SHP77 (cell line): ENCODE measurements around the gene NKX2-2.

Experiments used
- DNase-seq, 2 experiments: peaks; one replicate each; lab custom pipeline; 2025; lab: John Stamatoyannopoulos, UW

The NKX2-2 gene

DNA sequence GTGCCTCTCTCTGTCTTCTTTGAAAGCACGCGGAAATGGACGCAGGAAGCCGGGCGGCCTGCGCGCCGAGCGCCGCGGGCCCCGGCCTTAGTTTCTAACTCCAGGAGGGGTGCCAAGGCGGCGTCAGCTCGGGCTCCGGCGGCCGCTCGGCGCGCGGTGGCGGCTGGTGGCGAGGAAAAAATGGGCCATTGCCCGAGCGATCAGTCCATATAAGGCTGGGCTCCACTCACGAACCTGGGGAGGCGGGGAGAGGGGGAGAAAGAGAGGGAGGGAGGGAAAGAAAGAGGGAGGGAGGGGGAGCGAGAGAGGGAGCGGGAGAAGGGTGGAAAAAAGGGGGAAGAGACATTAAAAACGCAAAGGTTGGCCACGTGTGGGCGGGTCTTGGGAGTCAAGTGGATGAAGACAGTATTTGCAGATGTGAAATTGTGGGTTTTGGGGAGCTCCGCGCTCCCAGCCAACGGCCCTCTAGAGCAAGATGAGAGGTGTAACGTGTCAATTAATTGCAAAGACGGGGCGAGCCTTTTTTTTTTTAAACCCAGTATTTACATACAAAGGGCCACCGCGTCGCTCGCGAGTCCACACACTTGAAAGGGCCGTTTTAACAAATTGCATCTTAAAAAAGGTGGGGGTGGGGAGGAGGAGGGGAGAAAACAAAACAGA lies at the start of gene NKX2-2:
NKX2-2 (minus strand) TSS at position 184 of the 660 bp plus-strand sequence. CDS start 395 bp downstream, outside the sequence.
- DNase-seq: no peak

DNA sequence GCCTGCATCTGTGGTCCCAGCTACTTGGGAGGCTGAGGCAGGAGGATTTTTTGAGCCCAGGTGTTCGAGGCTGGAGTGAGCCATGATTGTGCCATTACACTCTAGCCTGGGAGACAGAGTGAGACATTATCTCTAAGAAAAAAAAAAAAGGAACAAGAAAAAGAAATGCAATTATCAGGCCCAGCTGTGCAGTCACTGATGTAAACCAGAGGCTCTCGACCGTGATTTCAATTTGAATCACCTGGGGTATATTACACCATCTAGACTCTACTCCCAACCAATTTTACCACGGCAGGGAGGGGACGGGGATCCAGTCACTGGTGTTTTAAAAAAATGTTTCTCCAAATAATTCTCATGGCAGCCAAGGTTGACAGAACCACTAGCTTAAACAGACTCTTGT lies 48.8 kb upstream of the NKX2-2 start:
- no peak for DNase-seq

DNA sequence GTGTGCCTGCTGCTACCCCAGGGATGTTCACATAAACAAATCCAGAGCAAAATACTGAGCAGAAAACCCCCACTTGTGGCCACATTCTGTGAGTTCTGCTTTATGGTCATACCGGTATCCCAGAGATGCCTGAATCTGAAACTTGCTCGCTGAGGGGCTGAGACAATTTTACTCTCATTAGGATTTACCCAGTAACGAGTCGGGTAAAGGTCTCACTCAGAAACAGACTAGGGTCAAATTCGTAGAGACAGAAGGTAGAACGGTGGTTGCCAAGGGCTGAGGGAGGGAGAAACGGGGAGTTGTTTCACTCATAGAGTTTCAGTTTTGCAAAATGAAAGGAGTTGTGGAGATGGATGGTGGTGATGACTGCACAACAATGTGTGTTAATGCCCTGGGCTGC lies 45.4 kb upstream of the NKX2-2 start:
- no peak for DNase-seq

DNA sequence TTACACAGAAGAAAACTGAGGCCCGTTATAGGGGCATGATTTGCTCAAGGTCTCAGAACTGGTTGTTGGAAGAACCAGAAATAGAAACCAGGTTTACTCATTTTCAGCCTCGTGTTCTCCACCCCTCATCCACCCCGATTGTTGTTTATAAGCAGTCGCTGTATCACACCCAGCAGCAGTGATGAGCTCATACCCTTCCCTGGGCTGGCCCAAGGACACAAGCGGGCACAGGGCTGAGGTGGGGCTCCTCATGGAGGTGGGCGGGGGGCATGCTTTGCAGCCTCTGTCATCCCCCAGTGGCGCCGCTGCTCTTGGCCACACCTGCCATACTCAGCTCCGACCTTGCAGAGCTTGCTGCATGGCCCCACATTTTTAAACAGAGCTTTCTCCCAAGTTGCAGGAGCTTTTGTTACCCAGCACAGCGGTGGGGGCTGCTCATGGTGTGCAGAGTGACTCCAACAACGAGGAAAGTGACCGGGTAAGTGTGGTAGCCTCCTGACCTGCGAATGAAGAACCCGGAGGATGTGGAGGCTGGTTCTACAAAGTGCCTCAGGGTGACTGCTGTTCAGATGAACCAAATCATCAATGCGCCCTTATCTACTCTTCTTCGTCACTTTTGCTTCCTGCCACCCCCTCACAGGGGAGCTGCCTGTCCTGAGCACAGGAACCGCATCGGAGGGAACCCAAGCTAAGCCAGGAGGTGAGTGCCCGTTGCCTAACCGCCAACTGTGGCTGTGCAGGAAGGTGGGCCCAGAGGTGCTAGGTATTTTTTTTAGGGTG lies 43.6 kb upstream of the NKX2-2 start:
- no peak for DNase-seq

DNA sequence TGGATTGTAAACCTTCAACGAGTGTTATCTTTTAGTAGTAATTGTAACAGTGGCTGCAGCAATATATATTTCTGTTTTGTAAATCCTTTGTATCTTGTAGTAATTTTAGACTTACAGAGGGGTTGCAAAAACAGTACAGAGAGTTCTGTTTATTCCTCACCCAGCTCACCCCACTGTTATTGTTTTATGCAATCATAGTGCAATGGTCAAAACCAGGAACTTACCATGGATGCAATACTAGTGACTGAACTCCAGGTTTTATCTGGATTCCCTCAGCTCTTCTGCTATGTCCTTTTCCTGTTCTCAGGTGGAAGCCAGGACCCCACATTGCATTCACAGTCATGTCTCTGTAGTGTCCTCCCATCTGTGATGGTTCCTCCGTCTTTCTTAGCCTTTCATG lies 42.5 kb upstream of the NKX2-2 start:
- DNase-seq: no peak

DNA sequence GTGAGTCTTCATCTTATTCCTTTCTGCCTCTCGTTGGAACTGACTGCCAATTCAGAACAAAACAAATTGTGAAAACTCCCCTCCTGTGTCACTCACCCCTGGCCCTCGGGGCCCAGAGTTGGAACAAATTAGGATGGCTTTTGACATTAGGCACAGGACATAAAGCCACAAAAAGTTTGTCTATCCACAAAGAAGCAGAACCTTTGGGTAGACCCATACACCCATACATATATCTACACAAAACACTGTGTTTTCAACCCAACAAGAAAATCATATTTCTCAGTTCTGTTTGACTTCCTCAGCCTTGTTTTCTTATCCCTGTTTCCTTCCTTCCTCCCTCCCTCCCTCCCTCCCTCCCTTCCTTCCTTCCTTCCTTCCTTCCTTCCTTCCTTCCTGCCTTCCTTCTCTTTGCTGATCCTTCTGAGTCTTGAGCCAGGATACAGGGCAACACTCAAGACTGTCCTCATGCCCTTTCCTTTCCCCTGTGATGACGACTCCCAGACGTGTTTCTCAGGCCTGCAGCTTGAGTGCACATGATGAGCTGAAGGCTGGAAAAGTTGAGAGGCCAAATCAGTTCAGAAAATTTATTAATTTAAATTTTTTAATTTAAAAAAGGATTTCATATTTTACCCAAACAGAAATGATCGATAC lies 41.7 kb upstream of the NKX2-2 start:
- DNase-seq: no peak

DNA sequence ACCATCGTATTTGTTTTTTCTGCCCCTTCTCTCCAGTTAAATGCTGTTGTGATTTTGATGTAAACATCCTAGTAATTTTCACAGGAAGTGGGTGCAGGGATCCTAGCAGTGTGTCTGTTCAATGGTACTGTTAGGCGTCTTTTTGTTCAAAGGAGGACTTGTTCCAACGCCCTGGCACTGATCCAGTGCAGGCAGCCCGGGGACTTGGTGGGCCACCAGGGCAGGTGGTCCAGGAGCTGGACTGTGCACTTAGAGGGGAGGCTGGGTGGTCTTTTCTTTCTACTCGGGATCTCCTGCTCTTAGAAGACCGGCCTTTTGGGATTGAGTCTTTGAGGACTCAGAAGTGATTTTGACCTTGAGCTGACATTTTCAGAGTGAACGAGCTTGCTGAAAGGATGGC lies 41.1 kb upstream of the NKX2-2 start:
- no peak for DNase-seq

DNA sequence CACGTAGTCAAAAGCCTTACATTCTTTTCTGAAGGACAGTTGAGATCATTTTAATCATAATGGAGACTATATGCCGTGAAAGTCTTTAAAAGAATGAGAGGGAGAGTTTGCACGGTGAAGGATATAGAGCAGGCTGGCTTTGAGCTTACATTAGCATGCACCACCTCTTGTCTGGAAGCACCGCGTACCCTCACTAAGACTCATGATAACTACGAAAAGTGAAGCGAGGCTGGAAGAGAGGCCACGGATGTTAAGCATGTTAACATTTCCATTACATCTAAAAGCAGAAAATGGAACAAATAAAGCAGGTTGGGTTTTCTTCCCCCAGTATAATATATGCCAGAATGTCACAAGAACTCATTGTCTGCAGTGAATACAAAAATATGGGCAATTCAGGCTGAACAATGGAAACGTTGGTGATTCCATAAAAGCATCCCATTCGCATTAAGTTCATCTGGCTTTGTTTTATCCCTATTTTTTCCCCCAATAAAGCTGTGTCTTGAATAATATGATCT lies 40.6 kb upstream of the NKX2-2 start:
- no peak for DNase-seq

DNA sequence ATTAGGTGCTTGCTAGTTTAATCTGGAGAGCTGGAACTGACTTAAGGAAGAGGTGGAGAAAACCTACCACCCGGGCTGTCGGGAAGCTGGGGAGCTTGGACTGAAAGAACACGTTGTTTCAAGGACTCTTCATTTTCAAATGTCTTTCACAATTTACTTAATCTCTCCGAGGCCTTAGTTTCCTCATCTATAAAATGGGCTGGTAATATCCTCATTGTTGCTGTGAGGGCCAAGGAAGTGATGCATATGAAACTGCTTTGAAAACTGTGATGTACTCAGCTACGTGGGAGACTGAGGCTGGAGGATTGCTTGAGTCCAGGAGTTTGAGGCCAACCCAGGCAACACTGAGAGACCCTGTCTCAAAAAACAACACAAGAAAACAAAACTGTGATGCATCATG lies 36.7 kb upstream of the NKX2-2 start:
- DNase-seq: no peak

DNA sequence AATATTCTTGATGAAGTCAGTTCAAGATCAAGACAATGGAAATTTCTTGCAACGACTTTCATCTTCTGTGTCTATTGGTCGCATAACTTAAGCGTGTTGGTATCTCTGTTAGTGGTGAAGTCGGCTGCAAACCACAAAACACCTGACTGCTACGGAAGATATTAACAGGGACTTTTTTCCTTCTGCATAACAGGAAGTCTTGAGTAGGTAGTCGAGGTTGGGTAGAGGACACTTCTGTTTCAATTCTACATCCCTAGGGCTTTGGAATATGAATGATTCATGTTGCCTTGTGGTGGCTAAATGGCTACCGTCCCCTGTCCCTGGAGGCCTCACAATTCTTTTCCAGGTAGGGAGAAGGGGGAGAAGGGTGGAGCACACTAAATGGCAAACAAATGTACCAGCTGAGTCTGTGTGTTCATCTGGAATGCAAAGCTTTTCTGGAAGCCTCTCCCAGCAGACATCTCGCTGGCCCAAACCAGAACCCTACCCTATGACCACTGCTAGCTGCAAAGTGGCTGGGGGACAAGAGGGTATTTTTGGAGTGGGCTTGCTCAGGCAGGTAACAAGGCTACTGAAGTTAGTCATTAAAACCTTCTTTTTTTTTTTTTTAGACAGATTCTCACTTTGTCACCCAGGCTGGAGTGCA lies 34.6 kb upstream of the NKX2-2 start:
- DNase-seq: no peak

DNA sequence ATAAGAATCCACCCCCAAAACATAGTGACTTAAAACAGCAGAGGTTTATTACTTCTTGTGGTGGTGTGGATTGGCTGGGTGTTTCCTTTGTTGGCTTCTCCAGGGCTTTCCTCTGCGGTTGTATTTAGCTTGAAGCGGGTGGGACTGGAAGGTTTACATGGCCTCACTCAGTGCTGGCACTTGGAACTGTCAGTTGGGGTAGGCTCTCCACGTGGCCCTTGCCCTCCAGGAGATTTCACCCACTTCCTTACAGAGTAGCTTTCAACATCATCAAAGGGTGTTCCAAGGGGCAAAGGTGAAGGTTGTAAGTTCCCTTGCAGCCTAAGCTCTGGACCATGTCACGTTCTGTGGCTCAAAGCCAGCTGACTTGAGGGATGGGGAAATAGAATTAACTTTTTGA lies 32.5 kb upstream of the NKX2-2 start:
- DNase-seq: no peak

DNA sequence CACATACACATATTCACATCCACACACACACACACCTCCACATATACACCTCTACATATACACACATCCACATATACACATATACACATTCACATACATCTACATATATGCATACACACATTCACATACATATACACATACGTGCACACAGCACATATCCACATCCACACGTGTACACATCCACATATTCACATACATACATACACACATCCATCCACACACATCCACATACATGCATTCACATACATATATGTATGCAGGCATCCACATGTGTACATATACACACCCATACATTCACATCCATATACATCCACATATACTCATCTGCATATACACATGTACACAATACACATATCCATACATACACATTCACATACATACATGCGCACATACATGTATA lies 25.6 kb upstream of the NKX2-2 start:
- DNase-seq: no peak

DNA sequence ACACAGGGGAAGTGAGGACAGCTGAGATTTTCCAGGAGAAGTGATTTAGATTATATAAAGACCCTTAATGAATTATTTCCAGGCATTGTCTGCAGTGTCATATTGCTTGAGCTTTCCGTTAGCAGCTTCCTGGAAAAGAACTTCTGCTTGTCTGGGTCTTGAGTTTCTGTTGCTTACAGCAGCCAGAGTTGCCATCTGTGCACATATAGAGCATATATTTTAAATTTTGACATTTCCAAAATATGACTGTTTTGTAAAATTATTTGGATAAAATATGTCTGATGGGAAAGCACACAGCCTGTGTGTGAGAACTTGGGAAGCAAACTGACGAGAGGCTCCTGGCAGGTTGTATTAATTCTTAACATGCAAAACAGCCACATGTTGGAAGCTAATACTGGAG lies 21.0 kb upstream of the NKX2-2 start:
- DNase-seq: peak; percentile 68 to 70

DNA sequence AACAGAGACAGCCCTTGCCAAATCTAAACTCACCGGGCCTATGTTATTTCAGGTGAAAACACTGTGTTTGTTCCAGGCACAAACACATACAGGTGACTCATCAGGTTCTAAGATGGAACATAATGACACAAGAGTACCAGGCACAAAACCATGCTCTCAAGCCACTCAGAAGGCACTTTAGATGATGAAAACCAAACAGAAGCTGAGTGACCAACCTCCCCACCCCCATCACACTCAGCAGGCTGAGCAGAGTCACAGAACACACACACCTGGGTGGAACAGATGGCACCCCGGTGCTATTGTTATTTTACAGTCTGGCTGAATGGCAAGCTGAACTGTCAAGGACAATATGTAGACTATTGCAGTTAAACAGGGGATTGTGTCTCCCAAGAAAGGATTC lies 20.6 kb upstream of the NKX2-2 start:
- DNase-seq: peak; percentile 99

DNA sequence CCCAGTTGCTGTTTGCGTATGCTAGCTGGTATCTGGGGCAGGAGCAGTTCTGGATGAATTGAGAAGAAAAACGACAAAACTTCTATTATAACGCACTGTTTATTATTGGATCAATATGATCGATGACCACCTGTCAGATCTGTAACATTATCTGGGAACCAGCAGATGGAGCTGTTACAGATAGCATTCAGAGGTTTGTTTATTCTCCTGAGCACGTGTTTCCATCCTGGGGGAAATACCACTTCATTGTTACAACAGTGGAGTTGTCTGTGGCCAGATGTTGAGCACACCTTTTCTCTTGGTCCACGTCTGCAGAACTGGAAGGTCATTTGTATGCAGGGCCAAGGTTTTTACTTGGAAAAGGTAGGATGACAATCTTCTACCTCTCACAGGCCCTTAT lies 16.0 kb upstream of the NKX2-2 start:
- peak; percentile 87 to 90 for DNase-seq

DNA sequence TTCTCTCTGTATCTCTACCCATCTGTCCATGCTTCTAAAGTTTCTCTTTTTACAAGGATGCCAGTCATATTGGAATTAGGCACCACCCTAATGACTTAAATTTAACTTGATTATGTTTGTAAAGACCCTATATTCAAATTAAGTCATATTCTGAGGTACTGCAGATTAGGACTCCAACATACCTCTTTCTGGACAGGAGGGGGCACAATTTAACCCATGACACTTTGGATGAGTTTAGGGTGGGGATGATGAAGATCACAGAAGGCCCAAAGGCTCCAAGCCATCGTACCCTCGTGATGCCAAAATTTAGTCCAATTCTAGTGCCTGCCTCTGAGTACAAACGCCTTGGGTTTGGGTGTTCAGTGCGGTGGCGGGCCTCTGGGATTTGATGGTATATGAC lies 15.0 kb upstream of the NKX2-2 start:
- no peak for DNase-seq

DNA sequence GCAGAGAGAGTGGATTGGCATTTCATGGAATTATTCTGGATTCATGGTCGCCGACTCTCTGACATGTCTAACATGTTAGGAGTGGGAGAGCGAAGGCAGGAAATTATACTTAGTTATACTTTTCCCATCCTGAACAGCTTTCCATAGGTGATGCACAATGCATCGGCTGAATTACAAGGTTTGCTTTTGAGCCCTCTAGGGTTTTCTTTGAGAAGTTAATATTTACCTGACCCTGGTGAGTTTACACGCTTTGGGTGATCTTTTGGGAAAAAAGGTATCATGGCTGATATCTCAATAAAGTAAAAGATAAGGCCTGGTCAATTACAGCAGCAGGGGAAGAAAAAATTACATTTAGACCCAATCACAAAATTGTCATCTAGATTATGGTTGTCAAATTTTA lies 14.0 kb upstream of the NKX2-2 start:
- DNase-seq: no peak

DNA sequence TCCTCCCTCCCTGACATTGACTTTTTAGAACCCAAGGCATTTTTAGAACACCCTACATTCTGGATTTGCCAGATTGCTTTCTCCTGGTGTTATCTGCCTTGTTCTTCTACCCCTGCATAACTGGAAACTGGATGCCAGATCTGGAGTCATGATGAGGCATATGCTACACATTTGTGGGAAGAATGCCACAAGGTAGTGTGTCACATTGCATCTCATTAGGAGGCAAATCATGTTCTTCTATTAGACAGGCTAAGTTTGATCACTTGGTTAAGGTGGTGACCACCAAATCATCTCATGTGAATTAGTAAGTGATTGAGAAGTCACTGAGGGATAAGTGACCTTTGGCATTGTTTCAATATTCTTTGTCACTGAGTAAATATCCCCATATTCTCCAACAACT lies 12.9 kb upstream of the NKX2-2 start:
- DNase-seq: no peak

DNA sequence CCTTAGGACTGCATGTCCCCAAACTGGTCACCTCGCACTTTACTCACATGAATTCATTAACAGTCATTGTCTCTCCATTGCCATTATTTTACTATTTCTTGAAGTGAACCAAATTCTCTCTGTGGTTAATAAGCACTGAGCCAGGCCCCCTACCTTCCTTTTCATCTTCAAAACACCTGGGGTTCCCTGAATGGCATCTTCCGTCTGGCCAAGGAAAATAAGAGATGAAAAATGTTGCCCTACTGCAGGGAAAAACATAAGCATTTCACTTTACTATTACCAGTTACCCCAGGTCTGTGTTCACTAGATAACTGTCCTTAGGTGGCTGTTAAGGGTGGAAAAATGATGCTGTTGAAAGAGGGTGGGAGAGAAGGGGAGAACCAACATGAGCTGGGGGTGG lies 10.0 kb upstream of the NKX2-2 start:
- no peak for DNase-seq

DNA sequence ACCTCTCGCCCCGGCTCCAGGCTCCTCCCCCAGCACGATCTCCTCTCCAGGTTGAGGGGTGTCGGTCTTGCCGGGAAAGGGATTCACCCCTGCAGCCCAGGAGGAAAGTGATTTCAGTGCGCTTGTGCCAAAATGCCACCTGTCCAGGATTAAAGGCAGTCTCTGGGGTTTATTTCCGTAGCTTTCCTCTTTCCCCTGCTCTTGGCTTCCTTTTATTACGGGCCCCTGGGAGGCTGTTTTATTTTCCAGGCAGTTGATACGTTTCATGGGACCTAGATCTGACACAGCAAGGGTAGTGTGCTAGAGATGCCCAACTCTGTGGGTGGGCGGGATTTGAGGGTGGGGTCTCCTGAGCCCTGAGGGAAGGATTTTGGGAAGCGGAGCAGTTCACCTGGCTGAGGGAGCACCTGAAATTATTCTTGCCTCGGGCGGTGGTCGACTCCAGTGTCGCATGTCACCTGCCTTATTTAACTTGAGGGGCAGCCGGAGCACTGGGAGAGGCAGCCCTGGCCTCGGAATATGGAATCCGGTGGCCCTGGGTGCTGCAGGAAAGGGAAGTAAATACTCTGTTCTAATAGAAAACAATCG lies 9.5 kb upstream of the NKX2-2 start:
- peak; percentile 23 to 67 for DNase-seq

DNA sequence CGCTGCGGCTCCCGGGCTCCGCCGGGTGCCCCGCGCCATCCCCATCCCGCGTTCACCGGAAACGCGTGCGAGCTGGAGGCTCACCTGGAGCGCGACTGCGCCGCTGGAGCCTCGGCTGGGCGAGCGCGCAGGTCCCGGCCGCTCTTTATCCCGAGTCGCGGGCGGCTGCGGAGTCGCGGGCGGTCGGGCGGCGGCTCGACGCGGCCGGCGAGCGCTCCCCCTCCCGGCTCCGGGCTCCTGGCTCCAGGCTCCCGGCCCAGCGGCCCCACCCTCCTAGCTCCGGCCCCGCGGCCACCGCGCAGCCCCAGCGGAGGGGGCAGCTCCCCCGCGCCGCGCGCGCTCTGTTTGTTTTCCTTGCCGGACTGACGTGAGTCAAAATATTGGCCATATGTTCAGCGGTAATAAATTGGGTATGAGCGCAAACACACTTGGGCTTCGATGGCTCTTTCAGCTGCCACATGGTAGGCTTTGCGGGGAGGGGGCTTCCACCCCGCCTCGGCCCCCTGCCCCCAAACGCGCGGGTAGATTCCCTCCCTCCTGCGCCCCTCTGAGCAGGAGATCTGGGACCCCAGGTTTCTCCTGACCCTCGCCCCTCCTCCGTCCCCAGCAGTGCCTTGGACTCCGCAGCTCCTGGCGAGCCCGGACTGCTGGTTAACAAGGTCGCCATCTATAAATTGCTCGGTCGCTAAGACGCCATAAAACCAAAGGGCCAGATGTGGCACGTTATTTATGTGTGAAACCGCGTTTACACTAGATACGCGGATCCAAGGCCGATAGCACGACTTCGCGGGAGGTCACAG lies 8.8 kb upstream of the NKX2-2 start:
- peak; percentile 71 to 90 for DNase-seq
